Lung (tissue), 12 donors: ENCODE results near the gene NCK1. TPM values are rescaled to one million over a fixed set of nuclear protein-coding genes. Genes with fewer than 3 reads are reported as not detected.
A peak's percentile ranks its signal among the peaks of the same experiment; 100 is the strongest.

Experiments
- ATAC-seq: fragments of 200-7000 bp; cut with Tn5 transposase; one replicate; pipeline ENCODE4 v1.9.1; 2020; ENCODE audit warnings: moderate number of reproducible peaks; ENCODE audit not compliant: insufficient read depth, low FRiP score
- DNase-seq, 3 donors: peaks; one replicate each; pipeline ENCODE4 v3.0.0-alpha.2; 2013 to 2017
- H3K27ac ChIP-seq, 2 donors: one replicate each; pipeline ENCODE4 v1.5.1; 2013; ENCODE audit warnings: mild to moderate bottlenecking in 2 of 2, moderate library complexity in 2 of 2, control low read depth in 1 of 2, inconsistent platforms in 1 of 2, low read depth in 1 of 2, low read length in 1 of 2
- H3K27me3 ChIP-seq, 3 donors: one replicate each; pipeline ENCODE4 v1.5.1; 2013; ENCODE audit warnings: low read length in 2 of 3; ENCODE audit not compliant: control insufficient read depth in 3 of 3, insufficient read depth in 3 of 3
- H3K36me3 ChIP-seq, 4 donors: one replicate each; pipeline ENCODE4 v1.5.1; 2013; ENCODE audit warnings: low read length in 4 of 4, mild to moderate bottlenecking in 1 of 4, moderate library complexity in 1 of 4; ENCODE audit not compliant: control insufficient read depth in 4 of 4, insufficient read depth in 4 of 4
- H3K4me1 ChIP-seq, 5 donors: one replicate each; pipeline ENCODE4 v1.5.1; 2013; ENCODE audit warnings: low read length in 5 of 5, mild to moderate bottlenecking in 2 of 5, moderate library complexity in 1 of 5; ENCODE audit not compliant: control insufficient read depth in 5 of 5, insufficient read depth in 5 of 5
- H3K4me3 ChIP-seq: one replicate; pipeline ENCODE4 v1.5.1; 2013; ENCODE audit warnings: mild to moderate bottlenecking, control low read depth, moderate library complexity
- H3K9ac ChIP-seq, 2 donors: one replicate each; pipeline ENCODE4 v1.5.1; 2013; ENCODE audit warnings: low read length in 2 of 2, control low read depth in 1 of 2; ENCODE audit not compliant: insufficient read depth in 1 of 2
- H3K9me3 ChIP-seq, 4 donors: one replicate each; pipeline ENCODE4 v1.5.1; 2013; ENCODE audit warnings: low read length in 3 of 4, mild to moderate bottlenecking in 1 of 4, moderate library complexity in 1 of 4; ENCODE audit not compliant: control insufficient read depth in 4 of 4, insufficient read depth in 3 of 4
- WGBS, 2 donors: extraction: QIAGEN DNeasy Blood & Tissue Kit; methylation state at CpG; one replicate each; pipeline ENCODE4 v1.1.7; 2013; 5-methylcytosine and 5-hydroxymethylcytosine counted together
- polyA plus RNA-seq, 2 donors: library from polyadenylated mRNA; stranded (reverse); fragments of 200-250 nt; gene quantifications; one replicate each; pipeline ENCODE4 v1.2.1, GENCODE V29; 2013
- total RNA-seq, 2 donors: library from RNA; depleted of rRNA in 1 of 2; stranded (reverse); fragments of >200 nt in 1 of 2; gene quantifications; one replicate each; pipeline ENCODE4 v1.2.1, GENCODE V29; 2014 to 2021
- TF ChIP-seq, protein P1 (sequence below): IDR thresholded peaks from 2 replicates; pipeline ENCODE4 v1.5.1; 2012; ENCODE audit warnings: mild to moderate bottlenecking; ENCODE audit errors: control extremely low read depth, extremely low read depth
- donor health status: control.
- donor health status: control.
- donor health status: Bipolar disorder and iron deficiency.
- donor health status: healthy.
- donor health status: DM: yes; HTN: yes; CAD: no.

The NCK1 gene
- total and polyA plus RNA-seq, 4 donors: 11.3 to 68.0 (median 30.2) TPM

DNA sequence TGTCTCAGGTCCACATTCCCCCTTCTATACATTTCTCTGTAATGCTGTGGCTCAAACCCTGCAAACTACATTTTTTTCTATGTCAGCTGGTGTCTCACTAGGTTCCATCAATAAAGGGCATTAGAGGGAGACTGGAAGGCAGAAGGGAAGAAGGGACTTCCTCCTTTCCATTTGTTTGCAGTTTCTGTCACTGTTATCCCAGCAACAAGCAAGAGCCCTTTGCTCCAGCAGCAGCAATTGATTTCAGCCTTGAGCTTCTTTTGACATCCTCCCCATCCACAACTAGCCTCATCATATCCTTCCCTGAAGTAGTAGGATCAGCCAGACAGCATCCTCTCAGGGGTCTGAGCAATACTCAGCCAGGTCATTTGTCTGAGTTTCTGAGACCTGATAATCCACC, 5.3 kb upstream of the NCK1 start:
- Histone ChIP-seq H3K4me1 (peaks cover 0 to 8% (median 4%) of the 10 kb centered on the region in 5 donors), H3K27me3 (no peaks in the 10 kb centered on the region), H3K9me3 (no peaks in the 10 kb centered on the region), H3K27ac (no peak overlapping the region), H3K9ac (no peak overlapping the region), H3K4me3 (no peak overlapping the region), H3K36me3 (peaks cover 0 to 7% (median 0%) of the 10 kb centered on the region in 4 donors)
- TF ChIP-seq, protein P1, sequence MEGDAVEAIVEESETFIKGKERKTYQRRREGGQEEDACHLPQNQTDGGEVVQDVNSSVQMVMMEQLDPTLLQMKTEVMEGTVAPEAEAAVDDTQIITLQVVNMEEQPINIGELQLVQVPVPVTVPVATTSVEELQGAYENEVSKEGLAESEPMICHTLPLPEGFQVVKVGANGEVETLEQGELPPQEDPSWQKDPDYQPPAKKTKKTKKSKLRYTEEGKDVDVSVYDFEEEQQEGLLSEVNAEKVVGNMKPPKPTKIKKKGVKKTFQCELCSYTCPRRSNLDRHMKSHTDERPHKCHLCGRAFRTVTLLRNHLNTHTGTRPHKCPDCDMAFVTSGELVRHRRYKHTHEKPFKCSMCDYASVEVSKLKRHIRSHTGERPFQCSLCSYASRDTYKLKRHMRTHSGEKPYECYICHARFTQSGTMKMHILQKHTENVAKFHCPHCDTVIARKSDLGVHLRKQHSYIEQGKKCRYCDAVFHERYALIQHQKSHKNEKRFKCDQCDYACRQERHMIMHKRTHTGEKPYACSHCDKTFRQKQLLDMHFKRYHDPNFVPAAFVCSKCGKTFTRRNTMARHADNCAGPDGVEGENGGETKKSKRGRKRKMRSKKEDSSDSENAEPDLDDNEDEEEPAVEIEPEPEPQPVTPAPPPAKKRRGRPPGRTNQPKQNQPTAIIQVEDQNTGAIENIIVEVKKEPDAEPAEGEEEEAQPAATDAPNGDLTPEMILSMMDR: no peak
- DNase-seq: no peak
- ATAC-seq: no peak

DNA sequence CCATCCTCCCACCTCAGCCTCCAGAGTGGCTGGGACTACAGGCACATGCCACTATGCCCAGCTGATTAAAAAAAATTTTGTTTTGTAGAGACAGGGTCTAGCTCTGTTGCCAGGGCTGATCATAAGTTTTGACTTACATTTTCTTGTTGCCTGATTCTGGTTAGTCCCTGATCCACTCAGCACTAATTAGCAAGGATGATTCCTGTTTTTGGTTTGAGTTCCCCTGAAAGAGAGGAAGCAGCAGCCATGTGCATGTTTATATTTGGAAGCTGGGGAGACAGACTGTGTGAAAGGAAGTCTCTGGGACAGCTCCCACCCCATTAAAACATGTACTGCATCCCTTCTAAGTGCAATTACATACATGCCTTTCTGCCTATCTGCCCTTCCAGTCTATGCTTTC, 3.6 kb upstream of the NCK1 start:
- DNase-seq (peak in 1 of 3 donors; percentile 35), ATAC-seq (no peak)
- no peak overlapping the region for H3K9ac ChIP-seq
- H3K27ac ChIP-seq: peak overlapping the region in 1 of 2 donors; percentile 18
- no peaks in the 10 kb centered on the region for H3K27me3 ChIP-seq
- peaks cover 3 to 13% (median 4%) of the 10 kb centered on the region in 5 donors for H3K4me1 ChIP-seq
- TF ChIP-seq, protein P1: no peak
- peaks cover 0 to 7% (median 2%) of the 10 kb centered on the region in 4 donors for H3K36me3 ChIP-seq
- H3K4me3 ChIP-seq: no peak overlapping the region
- H3K9me3 ChIP-seq: no peaks in the 10 kb centered on the region

DNA sequence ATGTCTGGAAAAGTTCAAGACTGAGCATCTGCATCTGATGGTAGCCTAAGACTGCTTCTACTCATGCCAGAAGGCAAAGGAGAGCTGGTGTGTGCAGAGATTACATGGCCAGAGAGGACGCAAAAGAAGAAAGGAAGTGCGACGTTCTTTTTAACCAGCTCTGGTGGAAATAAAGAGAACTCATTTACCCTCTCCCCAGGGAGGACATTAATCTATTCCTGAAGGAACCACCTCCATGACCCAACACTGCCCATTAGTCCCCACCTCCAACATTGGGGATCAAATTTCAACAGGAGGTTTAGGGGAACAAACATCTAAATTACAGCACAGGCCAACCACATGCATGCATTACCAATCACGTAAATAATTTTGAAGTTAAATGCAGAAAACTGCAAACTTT, 1.5 kb upstream of the NCK1 start:
- H3K9ac ChIP-seq: peak overlapping the region in 1 of 2 donors; percentile 3
- TF ChIP-seq, protein P1: no peak
- peaks cover 0 to 4% (median 0%) of the 10 kb centered on the region in 4 donors for H3K36me3 ChIP-seq
- no peak for DNase-seq
- 43 to 61% methylated on average over 4 of the region's 4 CpGs for WGBS, 2 donors
- no peak overlapping the region for H3K4me3 ChIP-seq
- H3K27me3 ChIP-seq: no peaks in the 10 kb centered on the region
- H3K9me3 ChIP-seq: no peaks in the 10 kb centered on the region
- ATAC-seq: no peak
- H3K4me1 ChIP-seq: peaks cover 3 to 13% (median 5%) of the 10 kb centered on the region in 5 donors
- no peak overlapping the region for H3K27ac ChIP-seq
